Adrenal gland (tissue), 12 donors: ENCODE results near the gene TMEM184B. TPM values are rescaled to one million over a fixed set of nuclear protein-coding genes. Genes with fewer than 3 reads are reported as not detected.

Experiments used
- DNase-seq, 7 donors: peaks; one replicate each; pipeline ENCODE4 v3.0.0-alpha.2; 2019 to 2020
- H3K27ac ChIP-seq, 5 donors: fragments of 200-600 bp; sonication (generic) in 4 of 5; 1 replicate in 3 of 5; 2 replicates in 2 of 5; pipeline versions ENCODE4 v1.5.1 to v1.8.0; 2016 to 2020; ENCODE audit warnings: mild to moderate bottlenecking in 1 of 5
- H3K27me3 ChIP-seq: fragments of 200-600 bp; 2 replicates; pipeline ENCODE4 v1.8.0; 2021
- H3K36me3 ChIP-seq, 2 donors: fragments of 200-600 bp; replicated peaks in 1 of 2; 1 replicate in 1 of 2; 2 replicates in 1 of 2; pipeline versions ENCODE4 v1.5.1 to v1.8.0; 2018 to 2022
- H3K4me1 ChIP-seq, 2 donors: fragments of 200-600 bp; replicated peaks in 1 of 2; 1 replicate in 1 of 2; 2 replicates in 1 of 2; pipeline versions ENCODE4 v1.5.1 to v1.8.0; 2018 to 2021
- H3K4me3 ChIP-seq, 4 donors: fragments of 200-600 bp; sonication (generic) in 3 of 4; one replicate each; pipeline ENCODE4 v1.5.1; 2016 to 2018
- H3K9me3 ChIP-seq, 3 donors: fragments of 200-600 bp; sonication (generic) in 1 of 3; replicated peaks in 1 of 3; 1 replicate in 2 of 3; 2 replicates in 1 of 3; pipeline versions ENCODE4 v1.5.1 to v1.8.0; 2016 to 2021
- POLR2A ChIP-seq, 2 donors: fragments of 450-650 bp; IDR thresholded peaks; one replicate each; pipeline ENCODE4 v1.6.1; 2017; ENCODE audit warnings: antibody characterized with exemption in 2 of 2, mild to moderate bottlenecking in 2 of 2, moderate library complexity in 1 of 2
- WGBS, 4 donors: extraction: QIAGEN DNeasy Blood & Tissue Kit in 2 of 4; methylation state at CpG; one replicate each; pipeline versions ENCODE4 v1.1.5 to v1.1.7; 2013 to 2017; 5-methylcytosine and 5-hydroxymethylcytosine counted together
- intact Hi-C, 2 donors: fragments of 100-400 bp; cut with DNase I; formaldehyde crosslinking; loops; one replicate each; pipeline versions ENCODE4 v1.14.1 to v1.15.0; 2022 to 2023
- polyA plus RNA-seq, 3 donors: library from polyadenylated mRNA; stranded (reverse); fragments of 200-250 nt in 2 of 3; fragments of 350-450 nt in 1 of 3; fragmentation: Illumina TruSeq in 1 of 3; extraction: RNeasy Lipid Tissue Mini Kit (QIAGEN cat#74804) in 1 of 3; gene quantifications; one replicate each; pipeline ENCODE4 v1.2.3, GENCODE V29; 2013 to 2014
- total RNA-seq, 9 donors: library from RNA; depleted of rRNA in 4 of 9; stranded (reverse); fragments of >200 nt in 4 of 9; fragments of 120-200 nt in 1 of 9; fragmentation: NEBNext Ultra II Directional in 1 of 9; extraction: Animal tissue kit (Norgen Biotek cat#: 25700) in 1 of 9; gene quantifications; one replicate each; pipeline versions ENCODE4 v1.1.0 to v1.2.4, GENCODE V29; 2013 to 2023
- TF ChIP-seq, protein P1 (sequence below), 6 experiments: fragments of 450-650 bp in 4 of 6; fragments of 200-600 bp in 2 of 6; sonication (generic) in 1 of 6; IDR thresholded peaks; 1 replicate in 5 of 6; 2 replicates in 1 of 6; pipeline versions ENCODE4 v1.5.1 to v1.8.0; 2016 to 2021; ENCODE audit warnings: antibody characterized with exemption in 6 of 6, mild to moderate bottlenecking in 2 of 6, moderate library complexity in 1 of 6
- donor health status: healthy with polysubstance abuse.
- donor health status: Bipolar disorder and iron deficiency.
- donor health status: DM: yes; HTN: yes; CAD: no.
- donor health status: DM: no; HTN: no; CAD: no.
- donor health status: DM: no; HTN: no; CAD: no.
- donor health status: DM: yes; HTN: yes; CAD: no.

The TMEM184B gene
- total and polyA plus RNA-seq, 12 donors, result 7.1 to 107 (median 43.8) TPM

GRCh38 chr22:38257650-38258250 lies 15.1 kb downstream of the TMEM184B start:
- 66 to 82% (median 75%) methylated on average over 4 of the region's 4 CpGs for WGBS, 4 donors

GRCh38 chr22:38257181-38257580 lies 15.6 kb downstream of the TMEM184B start:
- Histone ChIP-seq H3K4me3 (peak overlapping the region in 1 of 4 donors; percentile 39), H3K27ac (peak overlapping the region; percentile 73 to 93 (median 88)), H3K27me3 (no peaks in the 10 kb centered on the region), H3K36me3 (no peaks in the 10 kb centered on the region), H3K9me3 (no peaks in the 10 kb centered on the region), H3K4me1 (peaks cover 15 to 59% of the 10 kb centered on the region in 2 donors)
- intact Hi-C loops, result no loop called here
- TF ChIP-seq, protein P1, sequence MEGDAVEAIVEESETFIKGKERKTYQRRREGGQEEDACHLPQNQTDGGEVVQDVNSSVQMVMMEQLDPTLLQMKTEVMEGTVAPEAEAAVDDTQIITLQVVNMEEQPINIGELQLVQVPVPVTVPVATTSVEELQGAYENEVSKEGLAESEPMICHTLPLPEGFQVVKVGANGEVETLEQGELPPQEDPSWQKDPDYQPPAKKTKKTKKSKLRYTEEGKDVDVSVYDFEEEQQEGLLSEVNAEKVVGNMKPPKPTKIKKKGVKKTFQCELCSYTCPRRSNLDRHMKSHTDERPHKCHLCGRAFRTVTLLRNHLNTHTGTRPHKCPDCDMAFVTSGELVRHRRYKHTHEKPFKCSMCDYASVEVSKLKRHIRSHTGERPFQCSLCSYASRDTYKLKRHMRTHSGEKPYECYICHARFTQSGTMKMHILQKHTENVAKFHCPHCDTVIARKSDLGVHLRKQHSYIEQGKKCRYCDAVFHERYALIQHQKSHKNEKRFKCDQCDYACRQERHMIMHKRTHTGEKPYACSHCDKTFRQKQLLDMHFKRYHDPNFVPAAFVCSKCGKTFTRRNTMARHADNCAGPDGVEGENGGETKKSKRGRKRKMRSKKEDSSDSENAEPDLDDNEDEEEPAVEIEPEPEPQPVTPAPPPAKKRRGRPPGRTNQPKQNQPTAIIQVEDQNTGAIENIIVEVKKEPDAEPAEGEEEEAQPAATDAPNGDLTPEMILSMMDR (IDR thresholded peaks at IDR 0.05), result no peak
- TF ChIP-seq POLR2A (IDR thresholded peaks at IDR 0.05), result peak in 1 of 2 donors; percentile 41
- DNase-seq, result peak in 4 of 7 donors; percentile 51 to 68 (median 60)
- 18 to 26% (median 21%) methylated on average over 14 of the region's 14 CpGs for WGBS, 4 donors

More at GRCh38 chr22:38257650-38258250, 15.1 kb downstream of the TMEM184B start:
- Histone ChIP-seq H3K27me3 (no peaks in the 10 kb centered on the region), H3K9me3 (no peaks in the 10 kb centered on the region), H3K36me3 (no peaks in the 10 kb centered on the region), H3K4me1 (peaks cover 15 to 65% of the 10 kb centered on the region in 2 donors), H3K27ac (peak overlapping the region; percentile 73 to 93 (median 88)), H3K4me3 (peak overlapping the region in 1 of 4 donors; percentile 39)
- no peak for DNase-seq
- intact Hi-C loops, result no loop called here
- TF ChIP-seq, protein P1 (IDR thresholded peaks at IDR 0.05), result no peak
- TF ChIP-seq POLR2A (IDR thresholded peaks at IDR 0.05), result no peak

DNA sequence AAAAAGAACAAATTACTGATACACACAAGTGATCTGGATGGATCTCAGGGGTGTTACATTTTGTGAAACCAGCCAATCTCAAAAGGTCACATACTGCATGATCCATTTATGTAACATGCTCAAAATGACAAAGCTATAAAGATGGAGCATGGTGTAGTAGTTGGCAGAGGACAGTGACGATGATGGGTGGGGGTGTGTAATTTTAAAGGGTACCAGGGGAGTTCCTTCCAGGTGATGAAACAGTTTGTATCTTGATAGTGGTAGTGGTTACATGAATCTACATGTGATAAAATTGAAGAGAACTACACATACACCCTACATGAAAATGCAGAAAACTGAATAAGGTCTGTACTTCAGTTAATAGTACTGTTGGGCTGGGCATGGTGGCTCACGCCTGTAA lies 17.1 kb downstream of the TMEM184B start:
- peaks cover 15 to 52% of the 10 kb centered on the region in 2 donors for H3K4me1 ChIP-seq
- TF ChIP-seq, protein P1 (IDR thresholded peaks at IDR 0.05), result no peak
- no peak for TF ChIP-seq POLR2A (IDR thresholded peaks at IDR 0.05)
- DNase-seq, result no peak
- peak overlapping the region in 2 of 5 donors; percentile 89 to 93 for H3K27ac ChIP-seq
- 95 to 100% (median 96%) methylated on average over 2 of the region's 2 CpGs for WGBS, 4 donors
- H3K4me3 ChIP-seq, result no peak overlapping the region
- no peaks in the 10 kb centered on the region for H3K27me3 ChIP-seq
- no peaks in the 10 kb centered on the region for H3K36me3 ChIP-seq
- intact Hi-C loops, result no loop called here
- no peaks in the 10 kb centered on the region for H3K9me3 ChIP-seq

- no peak for TF ChIP-seq POLR2A (IDR thresholded peaks at IDR 0.05)
- TF ChIP-seq, protein P1 (IDR thresholded peaks at IDR 0.05), result no peak
- H3K27me3 ChIP-seq, result no peaks in the 10 kb centered on the region
- intact Hi-C loops, result no loop called here
- 75 to 90% (median 89%) methylated on average over 7 of the region's 7 CpGs for WGBS, 4 donors
- peaks cover 0 to 11% of the 10 kb centered on the region in 2 donors for H3K4me1 ChIP-seq
- no peak overlapping the region for H3K4me3 ChIP-seq
- H3K27ac ChIP-seq, result no peak overlapping the region
- DNase-seq, result no peak
- no peaks in the 10 kb centered on the region for H3K9me3 ChIP-seq
- H3K36me3 ChIP-seq, result peaks cover 0 to 10% of the 10 kb centered on the region in 2 donors
Measured at GRCh38 chr22:38251341-38251692, 21.5 kb downstream of the TMEM184B start.
